ENCODE data around the gene SNX3. TPM values are rescaled to one million over a fixed set of nuclear protein-coding genes. Genes with fewer than 3 reads are reported as not detected.

SNX3 gene
- total and polyA plus RNA-seq, 7 donors = 165 to 348 (median 204) TPM

DNA sequence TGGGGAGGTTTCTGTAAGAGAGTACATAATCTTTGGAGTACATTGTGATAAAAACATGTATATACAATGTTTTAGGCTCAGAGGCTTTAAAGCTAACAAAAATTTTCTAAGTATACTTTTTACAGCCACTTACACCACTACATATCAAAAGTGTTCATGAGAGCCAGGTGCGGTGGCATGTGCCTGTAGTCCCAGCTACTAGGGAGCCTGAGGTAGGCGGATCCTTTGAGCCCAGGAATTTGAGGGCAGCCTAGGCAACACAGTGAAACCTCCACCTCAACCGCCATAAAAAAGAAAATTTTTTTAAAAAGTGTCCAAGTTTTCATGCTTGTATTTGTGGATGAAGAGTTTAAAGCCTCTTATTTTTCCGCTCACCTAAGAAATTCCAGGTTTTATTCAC, 22.5 kb downstream of the SNX3 start:
- ATAC-seq (no peak), DNase-seq (no peak)
- no peaks in the 10 kb centered on the region for H3K27me3 ChIP-seq (ENCODE audit: insufficient read depth in 3 of 3, low read length in 2 of 3)
- intact Hi-C loops (cut with DNase I) = no loop called here
- H3K4me1 ChIP-seq = peaks cover 12% of the 10 kb centered on the region
- peaks cover 3 to 32% of the 10 kb centered on the region in 2 donors for H3K36me3 ChIP-seq (ENCODE audit: insufficient read depth in 1 of 2, low read depth in 1 of 2)
- TF ChIP-seq, protein P1, sequence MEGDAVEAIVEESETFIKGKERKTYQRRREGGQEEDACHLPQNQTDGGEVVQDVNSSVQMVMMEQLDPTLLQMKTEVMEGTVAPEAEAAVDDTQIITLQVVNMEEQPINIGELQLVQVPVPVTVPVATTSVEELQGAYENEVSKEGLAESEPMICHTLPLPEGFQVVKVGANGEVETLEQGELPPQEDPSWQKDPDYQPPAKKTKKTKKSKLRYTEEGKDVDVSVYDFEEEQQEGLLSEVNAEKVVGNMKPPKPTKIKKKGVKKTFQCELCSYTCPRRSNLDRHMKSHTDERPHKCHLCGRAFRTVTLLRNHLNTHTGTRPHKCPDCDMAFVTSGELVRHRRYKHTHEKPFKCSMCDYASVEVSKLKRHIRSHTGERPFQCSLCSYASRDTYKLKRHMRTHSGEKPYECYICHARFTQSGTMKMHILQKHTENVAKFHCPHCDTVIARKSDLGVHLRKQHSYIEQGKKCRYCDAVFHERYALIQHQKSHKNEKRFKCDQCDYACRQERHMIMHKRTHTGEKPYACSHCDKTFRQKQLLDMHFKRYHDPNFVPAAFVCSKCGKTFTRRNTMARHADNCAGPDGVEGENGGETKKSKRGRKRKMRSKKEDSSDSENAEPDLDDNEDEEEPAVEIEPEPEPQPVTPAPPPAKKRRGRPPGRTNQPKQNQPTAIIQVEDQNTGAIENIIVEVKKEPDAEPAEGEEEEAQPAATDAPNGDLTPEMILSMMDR (IDR thresholded peaks at IDR 0.05) = no peak
- H3K27ac ChIP-seq = no peak overlapping the region
- no peak overlapping the region for H3K4me3 ChIP-seq
- WGBS, 3 donors = 95 to 97% (median 97%) methylated on average over 4 of the region's 4 CpGs
- H3K9me3 ChIP-seq = peaks cover 7% of the 10 kb centered on the region

DNA sequence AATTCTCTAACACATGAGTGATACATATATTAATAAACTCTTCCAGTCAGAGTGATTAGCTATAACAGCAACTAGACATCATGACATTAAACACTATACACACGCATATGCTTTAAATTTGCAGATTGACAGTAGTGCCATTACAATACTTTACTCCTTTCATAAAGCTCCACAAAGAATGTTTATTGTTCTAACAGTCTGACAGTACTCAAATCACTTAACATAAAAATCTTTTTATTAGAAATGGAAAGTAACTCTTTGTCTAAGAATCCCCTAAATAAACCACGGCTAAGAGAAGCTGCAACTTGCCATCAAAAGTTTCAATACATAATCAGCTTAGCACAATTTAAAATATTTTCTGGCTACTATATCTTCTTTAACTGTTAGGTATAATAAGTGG, 24.0 kb downstream of the SNX3 start:
- TF ChIP-seq, protein P1 (IDR thresholded peaks at IDR 0.05) = no peak
- H3K36me3 ChIP-seq (ENCODE audit: insufficient read depth in 1 of 2, low read depth in 1 of 2) = peaks cover 3 to 32% of the 10 kb centered on the region in 2 donors
- WGBS, 3 donors = 50 to 74% (median 71%) methylated on average over 2 of the region's 2 CpGs
- DNase-seq (no peak), ATAC-seq (no peak)
- intact Hi-C loops (cut with DNase I) = no loop called here
- no peak overlapping the region for H3K27ac ChIP-seq
- no peaks in the 10 kb centered on the region for H3K27me3 ChIP-seq (ENCODE audit: insufficient read depth in 3 of 3, low read length in 2 of 3)
- no peaks in the 10 kb centered on the region for H3K9me3 ChIP-seq
- H3K4me3 ChIP-seq = no peak overlapping the region
- peaks cover 12% of the 10 kb centered on the region for H3K4me1 ChIP-seq

DNA sequence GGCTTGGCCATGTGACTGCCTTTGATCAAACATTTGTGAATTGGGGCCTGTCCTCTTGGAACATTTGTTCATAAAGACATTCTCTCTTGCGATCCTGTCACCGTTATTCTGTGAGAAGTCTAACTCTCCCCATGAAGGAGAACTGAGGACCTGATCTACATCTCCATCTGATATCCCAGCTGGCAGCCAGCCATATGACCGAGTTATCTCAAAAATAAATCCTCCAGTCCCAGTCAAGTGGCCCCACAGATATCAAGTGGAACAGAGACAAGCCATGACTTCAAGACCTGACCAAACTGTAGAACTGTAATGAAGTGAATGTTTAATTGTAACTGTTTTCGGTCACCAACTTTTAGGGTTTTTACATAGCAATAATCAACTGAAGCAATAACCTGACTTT, 25.7 kb downstream of the SNX3 start:
- TF ChIP-seq, protein P1 (IDR thresholded peaks at IDR 0.05) = no peak
- ATAC-seq = peak in 2 of 4 donors; percentile 52 to 74
- DNase-seq = peak; percentile 23 to 56
- H3K4me3 ChIP-seq = no peak overlapping the region
- intact Hi-C loops (cut with DNase I) = no loop called here
- H3K36me3 ChIP-seq (ENCODE audit: insufficient read depth in 1 of 2, low read depth in 1 of 2) = peaks cover 3 to 26% of the 10 kb centered on the region in 2 donors
- H3K4me1 ChIP-seq = peaks cover 12% of the 10 kb centered on the region
- WGBS, 3 donors = 58 to 77% (median 61%) methylated on average over 4 of the region's 4 CpGs
- no peaks in the 10 kb centered on the region for H3K9me3 ChIP-seq
- no peak overlapping the region for H3K27ac ChIP-seq
- H3K27me3 ChIP-seq (ENCODE audit: insufficient read depth in 3 of 3, low read length in 2 of 3) = no peaks in the 10 kb centered on the region

DNA sequence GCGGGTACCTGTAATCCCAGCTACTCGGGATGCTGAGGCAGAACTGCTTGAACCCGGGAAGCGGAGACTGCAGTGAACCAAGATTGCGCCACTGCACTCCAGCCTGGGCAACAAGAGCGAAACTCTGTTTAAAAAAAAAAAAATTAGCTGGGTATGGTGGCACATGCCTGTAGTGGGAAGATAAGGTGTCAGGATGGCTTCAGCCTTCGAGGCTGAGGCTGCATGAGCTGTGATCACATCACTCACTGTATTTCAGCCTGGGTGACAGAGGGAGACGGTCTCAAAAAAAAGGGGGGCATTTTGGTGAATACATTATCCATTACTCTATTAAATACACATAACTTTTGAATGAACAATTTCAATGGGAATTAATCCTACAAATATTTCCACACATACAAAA, 32.4 kb downstream of the SNX3 start:
- 88 to 92% (median 89%) methylated on average over 8 of the region's 8 CpGs for WGBS, 3 donors
- no peaks in the 10 kb centered on the region for H3K27me3 ChIP-seq (ENCODE audit: insufficient read depth in 3 of 3, low read length in 2 of 3)
- no peak overlapping the region for H3K27ac ChIP-seq
- H3K9me3 ChIP-seq = no peaks in the 10 kb centered on the region
- peaks cover 0 to 5% of the 10 kb centered on the region in 2 donors for H3K36me3 ChIP-seq (ENCODE audit: insufficient read depth in 1 of 2, low read depth in 1 of 2)
- intact Hi-C loops (cut with DNase I) = no loop called here
- TF ChIP-seq, protein P1 (IDR thresholded peaks at IDR 0.05) = no peak
- no peak overlapping the region for H3K4me3 ChIP-seq
- no peak for ATAC-seq
- H3K4me1 ChIP-seq = peaks cover 6% of the 10 kb centered on the region
- no peak for DNase-seq

DNA sequence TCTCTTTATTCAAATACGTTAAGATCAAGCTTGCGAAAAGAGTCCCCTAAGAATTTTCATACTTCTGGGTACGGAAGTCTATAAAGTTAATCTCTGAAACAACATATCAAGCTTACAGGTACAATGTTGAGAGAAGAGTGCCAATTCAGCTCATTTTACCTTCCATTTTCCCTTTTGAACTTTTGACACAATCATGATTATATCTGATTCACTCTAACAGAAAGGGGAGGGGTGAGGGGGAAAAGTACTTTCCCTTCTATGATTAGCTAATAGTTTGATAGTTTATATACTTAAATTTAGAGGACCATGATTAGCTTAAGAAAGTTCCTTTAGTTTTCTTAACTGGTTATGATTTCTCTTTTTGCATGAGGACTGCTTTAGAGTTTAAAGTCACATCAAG, 33.5 kb downstream of the SNX3 start:
- TF ChIP-seq, protein P1 (IDR thresholded peaks at IDR 0.05) = no peak
- WGBS, 3 donors = 46 to 71% (median 55%) methylated on average over 3 of the region's 3 CpGs
- intact Hi-C loops (cut with DNase I) = no loop called here
- Histone ChIP-seq H3K36me3 (ENCODE audit: insufficient read depth in 1 of 2, low read depth in 1 of 2) (peaks cover under 1 to 13% of the 10 kb centered on the region in 2 donors), H3K27ac (no peak overlapping the region), H3K4me3 (no peak overlapping the region), H3K4me1 (peaks cover 6% of the 10 kb centered on the region), H3K27me3 (ENCODE audit: insufficient read depth in 3 of 3, low read length in 2 of 3) (no peaks in the 10 kb centered on the region), H3K9me3 (no peaks in the 10 kb centered on the region)
- ATAC-seq (no peak), DNase-seq (no peak)

Measured in psoas muscle (tissue), 8 donors.